PC-3 (cell line): ENCODE results near the gene DENND10. TPM values are rescaled to one million over a fixed set of nuclear protein-coding genes. Genes with fewer than 3 reads are reported as not detected.

ENCODE experiments used
- ATAC-seq: fragments of 200-7000 bp; cut with Tn5 transposase; 2 replicates; pipeline ENCODE4 v1.9.1; 2020; ENCODE audit warnings: mild to moderate bottlenecking, moderate library complexity
- BruUV-seq: library from RNA; stranded (reverse); fragments of 400-500 nt; replicated peaks from 2 replicates; lab custom pipeline; 2021; lab: Mats Ljungman, UMichigan
- CTCF ChIA-PET: fragments of 300-600 bp; sonication (Branson Sonifier 250); formaldehyde crosslinking; loops from one replicate; lab custom pipeline; 2022; ENCODE audit warnings: antibody characterized with exemption; lab: Charles Lee
- POLR2A ChIA-PET: fragments of 300-600 bp; sonication (Branson Sonifier 250); formaldehyde crosslinking; loops from one replicate; lab custom pipeline; 2022; ENCODE audit warnings: antibody characterized with exemption; ENCODE audit not compliant: unreplicated experiment; lab: Charles Lee
- DNase-seq: peaks from one replicate; pipeline ENCODE4 v3.0.0-alpha.2; 2015
- H2AFZ ChIP-seq: fragments of 300-600 bp; sonication (generic); 2 replicates; pipeline ENCODE4 v1.6.0; 2016; ENCODE audit warnings: antibody characterized with exemption, low read length
- H3F3A ChIP-seq: fragments of 300-600 bp; sonication (generic); one replicate; pipeline ENCODE4 v1.6.0; 2017; ENCODE audit warnings: antibody characterized with exemption, low read length, control low read depth, mild to moderate bottlenecking; ENCODE audit not compliant: unreplicated experiment
- H3K27ac ChIP-seq: fragments of 300-600 bp; sonication (generic); 2 replicates; pipeline ENCODE4 v1.5.1; 2016; ENCODE audit warnings: mild to moderate bottlenecking, low read length
- H3K27me3 ChIP-seq: fragments of 300-600 bp; sonication (generic); 2 replicates; pipeline ENCODE4 v1.6.1; 2016; ENCODE audit warnings: low read length, mixed read lengths
- H3K36me3 ChIP-seq: fragments of 300-600 bp; sonication (generic); 2 replicates; pipeline ENCODE4 v1.6.1; 2016; ENCODE audit warnings: low read depth, mixed run types, low read length, mixed read lengths
- H3K4me1 ChIP-seq: fragments of 300-600 bp; sonication (generic); 2 replicates; pipeline ENCODE4 v1.5.1; 2016; ENCODE audit warnings: low read length; ENCODE audit not compliant: insufficient read depth
- H3K4me2 ChIP-seq: fragments of 300-600 bp; sonication (generic); 2 replicates; pipeline ENCODE4 v1.6.0; 2016; ENCODE audit warnings: low read length
- H3K4me3 ChIP-seq: fragments of 300-600 bp; sonication (generic); 2 replicates; pipeline ENCODE4 v1.5.1; 2016; ENCODE audit warnings: mild to moderate bottlenecking, low read length, mixed read lengths
- H3K79me2 ChIP-seq: fragments of 300-600 bp; sonication (generic); 2 replicates; pipeline ENCODE4 v1.6.1; 2017; ENCODE audit warnings: low read length, mixed read lengths
- H3K9ac ChIP-seq: fragments of 300-600 bp; sonication (generic); 2 replicates; pipeline ENCODE4 v1.6.0; 2016; ENCODE audit warnings: mild to moderate bottlenecking, low read length
- H3K9me2 ChIP-seq: fragments of 300-600 bp; sonication (generic); replicated peaks from 2 replicates; pipeline ENCODE4 v1.6.1; 2016; ENCODE audit warnings: mixed run types, low read length, mixed read lengths
- H3K9me3 ChIP-seq: fragments of 300-600 bp; sonication (generic); 2 replicates; pipeline ENCODE4 v1.6.1; 2016; ENCODE audit warnings: low read length, mixed read lengths
- H4K20me1 ChIP-seq: fragments of 300-600 bp; sonication (generic); 2 replicates; pipeline ENCODE4 v1.6.1; 2016; ENCODE audit warnings: low read length, mixed read lengths
- EZH2 ChIP-seq: fragments of 300-600 bp; sonication (generic); IDR thresholded peaks from one replicate; pipeline ENCODE4 v1.6.1; 2017; ENCODE audit warnings: antibody characterized with exemption, mild to moderate bottlenecking, low read length; ENCODE audit not compliant: unreplicated experiment
- EZH2phosphoT487 ChIP-seq: fragments of 300-600 bp; sonication (generic); IDR thresholded peaks from 2 replicates; pipeline ENCODE4 v1.6.1; 2018; ENCODE audit warnings: mild to moderate bottlenecking, antibody characterized with exemption, low read length, borderline replicate concordance
- intact Hi-C: fragments of 100-400 bp; cut with micrococcal nuclease; formaldehyde crosslinking; loops from 2 replicates; pipeline ENCODE4 v1.9.0; 2023
- total RNA-seq: library from RNA; depleted of rRNA; stranded (reverse); fragments of >200 nt; gene quantifications from 2 replicates; pipeline ENCODE4 v1.2.3, GENCODE V29; 2014
- TF ChIP-seq, protein P1 (sequence below): fragments of 300-600 bp; sonication (generic); conservative IDR thresholded peaks from 2 replicates; pipeline ENCODE4 v1.5.1; 2017; ENCODE audit warnings: antibody characterized with exemption, low read depth, mild to moderate bottlenecking, low read length

Gene DENND10
- total RNA-seq, 1 experiment from 2014 or later, result 28.9 TPM

DNA sequence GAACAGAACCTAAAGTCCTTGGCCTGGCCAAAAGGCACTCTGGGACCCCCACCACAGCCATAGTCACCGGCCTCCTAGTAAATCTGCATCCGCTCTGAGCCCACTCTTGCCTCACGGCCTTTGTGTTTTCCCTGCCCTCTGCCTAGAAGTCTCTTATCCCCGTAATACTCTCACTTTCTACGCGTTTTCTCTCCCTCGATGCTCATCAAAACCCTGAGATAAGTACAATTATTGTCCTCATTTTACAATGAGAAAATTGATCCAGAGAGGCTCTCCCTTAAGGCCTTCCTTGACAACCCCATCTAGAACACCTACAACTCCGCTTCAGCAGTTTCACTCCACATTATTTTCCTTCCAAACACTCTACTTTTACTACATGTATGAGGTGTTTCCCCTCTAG lies 63.1 kb downstream of the DENND10 start:
- CTCF ChIA-PET, result no interaction called here
- H3K9me3 ChIP-seq, result no peaks in the 10 kb centered on the region
- H3K36me3 ChIP-seq, result peaks cover 21% of the 10 kb centered on the region
- no peak overlapping the region for H3K4me2 ChIP-seq
- no peaks in the 10 kb centered on the region for H3K27me3 ChIP-seq
- BruUV-seq, result no TSS peak
- POLR2A ChIA-PET, result no interaction called here
- H3K27ac ChIP-seq, result no peak overlapping the region
- H4K20me1 ChIP-seq, result no peaks in the 10 kb centered on the region
- DNase-seq (no peak), ATAC-seq (no peak)
- peaks cover 13% of the 10 kb centered on the region for H3K79me2 ChIP-seq
- no peak overlapping the region for H3K4me3 ChIP-seq
- intact Hi-C loops, result no loop called here
- peaks cover 4% of the 10 kb centered on the region for H3F3A ChIP-seq
- no peak overlapping the region for H2AFZ ChIP-seq
- H3K4me1 ChIP-seq, result peaks cover 14% of the 10 kb centered on the region
- TF ChIP-seq, protein P1, sequence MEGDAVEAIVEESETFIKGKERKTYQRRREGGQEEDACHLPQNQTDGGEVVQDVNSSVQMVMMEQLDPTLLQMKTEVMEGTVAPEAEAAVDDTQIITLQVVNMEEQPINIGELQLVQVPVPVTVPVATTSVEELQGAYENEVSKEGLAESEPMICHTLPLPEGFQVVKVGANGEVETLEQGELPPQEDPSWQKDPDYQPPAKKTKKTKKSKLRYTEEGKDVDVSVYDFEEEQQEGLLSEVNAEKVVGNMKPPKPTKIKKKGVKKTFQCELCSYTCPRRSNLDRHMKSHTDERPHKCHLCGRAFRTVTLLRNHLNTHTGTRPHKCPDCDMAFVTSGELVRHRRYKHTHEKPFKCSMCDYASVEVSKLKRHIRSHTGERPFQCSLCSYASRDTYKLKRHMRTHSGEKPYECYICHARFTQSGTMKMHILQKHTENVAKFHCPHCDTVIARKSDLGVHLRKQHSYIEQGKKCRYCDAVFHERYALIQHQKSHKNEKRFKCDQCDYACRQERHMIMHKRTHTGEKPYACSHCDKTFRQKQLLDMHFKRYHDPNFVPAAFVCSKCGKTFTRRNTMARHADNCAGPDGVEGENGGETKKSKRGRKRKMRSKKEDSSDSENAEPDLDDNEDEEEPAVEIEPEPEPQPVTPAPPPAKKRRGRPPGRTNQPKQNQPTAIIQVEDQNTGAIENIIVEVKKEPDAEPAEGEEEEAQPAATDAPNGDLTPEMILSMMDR, result no peak
- TF ChIP-seq EZH2, result no peak
- no peak overlapping the region for H3K9ac ChIP-seq
- no peaks in the 10 kb centered on the region for H3K9me2 ChIP-seq

DNA sequence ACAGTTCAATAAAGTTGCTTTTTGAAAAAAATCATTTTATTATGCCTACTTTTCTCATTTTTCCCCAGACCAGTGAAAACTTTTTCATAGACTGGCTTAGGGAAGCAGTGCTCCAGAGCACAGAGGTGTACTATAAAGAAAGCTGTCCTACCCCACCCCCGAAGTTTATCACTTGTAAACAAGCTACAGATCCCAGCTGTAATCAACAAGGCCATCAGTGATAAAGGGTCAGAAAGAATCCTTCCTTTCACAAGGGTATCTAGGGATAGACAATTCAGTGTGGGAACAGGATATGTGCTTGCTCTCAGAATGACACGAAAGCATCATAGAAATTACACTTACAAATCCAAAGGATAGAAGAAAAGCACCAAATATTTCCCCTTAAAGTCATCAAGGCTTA lies 70.2 kb downstream of the DENND10 start:
- Histone ChIP-seq H3K36me3 (peaks cover 32% of the 10 kb centered on the region), H3F3A (no peaks in the 10 kb centered on the region), H2AFZ (no peak overlapping the region), H3K9me2 (no peaks in the 10 kb centered on the region), H3K4me2 (no peak overlapping the region), H3K27me3 (no peaks in the 10 kb centered on the region), H3K4me1 (peaks cover 13% of the 10 kb centered on the region; the same call in 1 of the 2 replicates), H3K9ac (no peak overlapping the region), H4K20me1 (no peaks in the 10 kb centered on the region), H3K27ac (no peak overlapping the region), H3K4me3 (no peak overlapping the region), H3K9me3 (no peaks in the 10 kb centered on the region), H3K79me2 (peaks cover 46% of the 10 kb centered on the region)
- ATAC-seq (no peak), DNase-seq (no peak)
- intact Hi-C loops, result no loop called here
- TF ChIP-seq, protein P1, result no peak
- no peak for TF ChIP-seq EZH2phosphoT487
- TF ChIP-seq EZH2, result no peak
- ChIA-PET CTCF (no interaction called here), POLR2A (no interaction called here)
- no TSS peak for BruUV-seq

DNA sequence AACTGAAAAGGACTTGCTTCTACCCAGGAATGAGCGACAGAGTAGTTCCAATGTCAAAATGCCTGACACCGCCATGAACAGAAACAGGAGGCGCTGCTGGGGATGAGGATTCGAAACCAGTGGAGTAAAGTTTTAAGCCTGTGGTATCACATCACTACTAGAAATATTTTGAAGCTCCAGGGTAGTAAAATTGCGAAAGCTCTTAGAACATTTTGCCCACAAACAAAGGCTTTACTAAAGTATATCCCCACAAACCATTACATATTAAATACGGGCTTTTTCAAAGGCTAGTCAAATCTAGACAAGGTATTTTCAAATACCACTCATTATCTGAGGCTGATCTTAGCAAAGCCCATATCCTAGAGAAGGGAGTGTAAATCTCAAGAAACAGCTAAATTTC lies 72.3 kb downstream of the DENND10 start:
- ATAC-seq, result no peak
- Histone ChIP-seq H3K9me2 (no peaks in the 10 kb centered on the region), H3K9me3 (no peaks in the 10 kb centered on the region), H3K27me3 (no peaks in the 10 kb centered on the region), H2AFZ (no peak overlapping the region), H3K4me1 (peaks cover 14% of the 10 kb centered on the region; the same call in 1 of the 2 replicates), H4K20me1 (no peaks in the 10 kb centered on the region), H3K9ac (no peak overlapping the region), H3K36me3 (peaks cover 23% of the 10 kb centered on the region), H3K4me2 (no peak overlapping the region), H3F3A (no peaks in the 10 kb centered on the region), H3K4me3 (no peak overlapping the region), H3K27ac (no peak overlapping the region), H3K79me2 (peaks cover 46% of the 10 kb centered on the region)
- CTCF ChIA-PET, result no interaction called here
- BruUV-seq, result no TSS peak
- TF ChIP-seq, protein P1, result no peak
- no peak for TF ChIP-seq EZH2phosphoT487
- no peak for TF ChIP-seq EZH2
- intact Hi-C loops, result no loop called here
- no peak for DNase-seq
- POLR2A ChIA-PET, result no interaction called here
